ENCODE results near the gene FOXP1. TPM values are rescaled to one million over a fixed set of nuclear protein-coding genes. Genes with fewer than 3 reads are reported as not detected.

FOXP1 gene
- total and polyA plus RNA-seq, 2 of the 8 experiments (the other 6 are each of a cell fraction or from before 2014, with no cell fraction given), result 13.9 to 25.4 TPM

DNA sequence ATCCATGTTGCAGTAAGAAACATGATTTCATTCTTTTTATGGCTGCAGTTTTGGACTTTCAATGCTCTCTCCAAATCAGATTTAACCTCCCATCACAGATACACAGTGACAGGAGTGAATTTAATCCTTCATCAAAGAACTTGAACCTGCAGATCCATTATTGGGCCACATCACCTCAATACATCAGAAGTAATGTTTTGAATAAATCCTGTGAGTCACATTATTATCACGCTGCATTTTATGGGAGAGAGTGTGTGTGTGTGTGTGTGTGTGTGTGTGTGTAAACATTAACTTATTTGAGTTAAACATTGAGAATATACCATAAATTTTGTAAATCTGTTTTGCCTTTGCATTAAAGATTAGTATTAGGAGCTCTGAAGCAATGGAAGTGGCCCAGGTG lies 316.7 kb downstream of the FOXP1 start:
- POLR2A ChIA-PET (ENCODE audit: partially characterized antibody), result interaction anchor here (0.9 to 1.6 kb wide), 2 partner anchors 9 kb away, joined by 3 read pairs; no protein-coding TSS in a partner anchor
- no peak overlapping the region for H3K4me2 ChIP-seq (ENCODE audit: insufficient read depth in 1 of 2, low read depth in 2 of 2, low read length in 2 of 2)
- no peak overlapping the region for H2AFZ ChIP-seq (ENCODE audit: low read length)
- no peak overlapping the region for H4K91ac ChIP-seq (replicated peaks; ENCODE audit: insufficient read length, low read length)
- H2BK120ac ChIP-seq (replicated peaks; ENCODE audit: low read depth, low read length), result no peak overlapping the region
- 0 out of 8 replicates have a peak, but pooled peaks cover 0 to 3% (median 0%) of the 10 kb centered on the region in 4 experiments for H3K36me3 ChIP-seq (ENCODE audit: control insufficient read depth in 2 of 4, insufficient read depth in 4 of 4, low read length in 3 of 4)
- no peaks in the 10 kb centered on the region for H3K23me2 ChIP-seq (ENCODE audit: low read depth, low read length)
- H3K27me3 ChIP-seq (replicated peaks in 1 of 4; ENCODE audit: control insufficient read depth in 3 of 4, extremely low read depth in 1 of 4, insufficient read depth in 3 of 4, low read length in 3 of 4), result no peaks in the 10 kb centered on the region
- H3K56ac ChIP-seq (replicated peaks; ENCODE audit: insufficient read length, low read depth, low read length), result no peak overlapping the region
- H3K23ac ChIP-seq (ENCODE audit: insufficient read length), result no peak overlapping the region
- no peak overlapping the region for H2BK5ac ChIP-seq (ENCODE audit: low read depth, low read length)
- no peak overlapping the region for H2BK12ac ChIP-seq (ENCODE audit: low read depth, low read length)
- peaks cover 0 to 6% of the 10 kb centered on the region in 2 experiments; a peak in 1 of 4 replicates for H3K79me2 ChIP-seq (ENCODE audit: control insufficient read depth in 1 of 2, insufficient read depth in 2 of 2, low read length in 2 of 2)
- H3K4ac ChIP-seq (replicated peaks; ENCODE audit: insufficient read length, low read depth, low read length), result no peak overlapping the region
- no peak overlapping the region for H2BK15ac ChIP-seq (ENCODE audit: low read length)
- no peak overlapping the region for H4K8ac ChIP-seq (ENCODE audit: extremely low read depth, insufficient read depth, low read length)
- no peak overlapping the region for H3K18ac ChIP-seq (ENCODE audit: extremely low read depth, low read length)
- no peaks in the 10 kb centered on the region for H3K9me3 ChIP-seq (ENCODE audit: insufficient read depth in 2 of 2, low read depth in 1 of 2, low read length in 1 of 2)
- peaks cover 5% of the 10 kb centered on the region for H3K79me1 ChIP-seq (ENCODE audit: low read depth, low read length)
- no peak overlapping the region for H4K5ac ChIP-seq (ENCODE audit: insufficient read length, low read depth, low read length)
- H3K4me1 ChIP-seq (replicated peaks in 1 of 4; ENCODE audit: control insufficient read depth in 3 of 4, insufficient read depth in 4 of 4, low read length in 3 of 4), result peaks cover 0 to 8% (median 3%) of the 10 kb centered on the region in 4 experiments; a peak in 2 of 7 replicates
- H2BK20ac ChIP-seq (ENCODE audit: low read length), result no peak overlapping the region
- H3K4me3 ChIP-seq (ENCODE audit: extremely low read depth in 1 of 4, insufficient read depth in 2 of 4, low read depth in 3 of 4, low read length in 4 of 4), result no peak overlapping the region
- no peak overlapping the region for H2AK5ac ChIP-seq (ENCODE audit: low read depth, low read length)
- no peak overlapping the region for H3K9ac ChIP-seq (replicated peaks in 1 of 4; ENCODE audit: extremely low read depth in 1 of 4, low read depth in 3 of 4, low read length in 3 of 4)
- CTCF ChIA-PET (ENCODE audit: partially characterized antibody), result interaction anchor here (1.5 kb wide), 1 partner anchor 9 kb away, joined by 3 read pairs; no protein-coding TSS in a partner anchor
- WGBS, 2 experiments (ENCODE audit: extremely low coverage in 1 of 2, insufficient coverage in 1 of 2, insufficient read length in 1 of 2, insufficient replicate concordance in 2 of 2, low coverage in 1 of 2, low lambda C conversion rate in 2 of 2, missing lambda C conversion rate in 1 of 2), result 100% methylated on average over 1 of the region's 1 CpG; no CpG with 5 or more reads in 1 of the 2 experiments
- H3K27ac ChIP-seq (ENCODE audit: low read depth, low read length), result no peak overlapping the region
- H4K20me1 ChIP-seq (replicated peaks in 1 of 2; ENCODE audit: control insufficient read depth in 1 of 2, insufficient read depth in 2 of 2, low read length in 2 of 2), result no peaks in the 10 kb centered on the region
- FAIRE-seq (no peak), DNase-seq (ENCODE audit: low read depth in 1 of 2, low spot score in 2 of 2) (no peak)
- H3K14ac ChIP-seq (ENCODE audit: insufficient read length), result no peak overlapping the region
- TF ChIP-seq POLR2A (IDR thresholded peaks at IDR 0.05; ENCODE audit: control extremely low read depth in 1 of 2, low read depth in 2 of 2, low read length in 2 of 2) (no peak), TEAD4 (IDR thresholded peaks at IDR 0.05; ENCODE audit: low read depth, low read length) (no peak), YY1 (IDR thresholded peaks at IDR 0.05; ENCODE audit: low read depth, low read length) (no peak), HDAC6 (IDR thresholded peaks at IDR 0.05; ENCODE audit: low read depth, low read length) (no peak), ASH2L (IDR thresholded peaks at IDR 0.05; ENCODE audit: low read length) (no peak), EP300 (IDR thresholded peaks at IDR 0.05; ENCODE audit: borderline replicate concordance in 1 of 2, low read depth in 2 of 2, low read length in 2 of 2) (no peak), TCF12 (IDR thresholded peaks at IDR 0.05; ENCODE audit: low read depth, low read length) (no peak), MAX (IDR thresholded peaks at IDR 0.05) (no peak), SIX5 (IDR thresholded peaks at IDR 0.05; ENCODE audit: low read depth, low read length) (no peak), NRF1 (IDR thresholded peaks at IDR 0.05; ENCODE audit: low read depth, low read length) (no peak), FOSL1 (IDR thresholded peaks at IDR 0.05; ENCODE audit: insufficient read depth, low read depth, low read length) (no peak), SIRT6 (IDR thresholded peaks at IDR 0.05; ENCODE audit: low read length) (no peak), BCL11A (IDR thresholded peaks at IDR 0.05; ENCODE audit: low read depth in 2 of 2, low read length in 2 of 2) (no peak)
- TF ChIP-seq, protein P1, sequence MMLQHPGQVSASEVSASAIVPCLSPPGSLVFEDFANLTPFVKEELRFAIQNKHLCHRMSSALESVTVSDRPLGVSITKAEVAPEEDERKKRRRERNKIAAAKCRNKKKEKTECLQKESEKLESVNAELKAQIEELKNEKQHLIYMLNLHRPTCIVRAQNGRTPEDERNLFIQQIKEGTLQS (IDR thresholded peaks at IDR 0.05; ENCODE audit: insufficient read depth, low read depth, low read length), result no peak

Measured in H1 (cell line).